GM18505 (cell line): ENCODE measurements around the gene NPR3.

Experiments
- ATAC-seq: cut with Tn5 transposase; IDR thresholded peaks from one replicate; pipeline ENCODE4 v1.9.1; 2021; ENCODE audit not compliant: unreplicated experiment
- POLR2A ChIP-seq: IDR thresholded peaks from 4 replicates; pipeline ENCODE4 v1.6.1; 2011; ENCODE audit warnings: borderline replicate concordance; ENCODE audit not compliant: insufficient read depth, insufficient read length; ENCODE audit errors: extremely low read depth

Gene NPR3

GRCh38 chr5:32828492-32828891, 117.4 kb downstream of the NPR3 start:
- no peak for TF ChIP-seq POLR2A
- no peak for ATAC-seq

DNA sequence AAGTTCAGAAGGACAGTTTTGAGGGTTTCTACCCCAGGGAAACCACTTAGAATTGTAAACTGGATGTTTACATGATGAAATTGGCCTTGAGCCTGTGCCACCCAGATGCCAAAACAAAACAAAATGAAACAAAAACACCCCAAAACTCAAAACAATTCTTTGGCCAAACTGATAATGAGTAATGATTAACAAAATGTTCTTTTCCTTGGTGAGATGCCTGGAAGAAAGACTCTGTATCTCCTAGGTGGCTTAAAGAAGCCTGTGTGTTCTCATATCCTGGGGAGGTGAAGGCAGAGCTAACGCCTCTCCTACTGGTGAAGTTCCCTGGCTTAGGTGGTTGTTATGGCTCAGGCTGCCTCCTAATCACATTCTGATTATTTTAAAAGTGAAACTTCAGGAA, 120.5 kb downstream of the NPR3 start:
- no peak for ATAC-seq
- TF ChIP-seq POLR2A: no peak

GRCh38 chr5:32833127-32833526, 122.0 kb downstream of the NPR3 start:
- no peak for ATAC-seq
- no peak for TF ChIP-seq POLR2A

DNA sequence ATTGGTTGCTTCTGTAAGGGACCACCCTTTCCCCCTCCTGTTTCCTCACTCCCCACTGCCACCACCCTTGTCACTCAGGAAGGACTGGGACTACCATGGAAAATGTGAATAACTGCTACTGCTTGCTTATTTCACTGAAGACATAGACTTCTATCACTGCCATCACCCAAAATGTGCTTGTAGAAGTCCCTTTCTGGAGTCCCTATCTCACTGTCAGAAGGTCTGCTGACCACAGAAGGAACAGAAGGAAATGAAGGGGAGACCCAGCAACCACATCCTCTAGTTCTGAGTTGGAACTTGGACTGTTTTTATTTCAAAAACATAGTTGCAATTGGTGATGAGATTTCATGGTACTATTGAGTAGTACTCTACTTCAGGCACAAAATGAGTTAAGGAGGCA, 122.5 kb downstream of the NPR3 start:
- ATAC-seq: no peak
- no peak for TF ChIP-seq POLR2A

DNA sequence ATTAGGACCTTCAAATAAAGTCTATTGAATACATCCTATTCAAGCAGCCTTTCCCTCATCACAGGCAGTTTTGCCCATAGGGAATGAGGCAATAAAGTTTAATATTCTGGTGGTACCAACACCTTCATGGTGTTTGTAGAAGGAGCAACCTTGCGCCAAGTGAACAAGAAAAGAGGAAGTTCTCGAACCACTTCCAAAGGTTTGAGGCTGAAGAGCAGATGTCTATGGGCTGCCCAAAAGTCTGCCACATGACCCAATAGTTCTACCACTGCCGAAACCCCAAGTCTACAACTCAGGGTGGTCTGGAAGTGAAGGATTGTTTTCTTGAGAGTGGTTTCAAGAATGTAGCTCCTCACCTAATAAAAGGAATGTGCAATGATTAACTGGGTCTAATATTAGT, 123.1 kb downstream of the NPR3 start:
- no peak for TF ChIP-seq POLR2A
- no peak for ATAC-seq

DNA sequence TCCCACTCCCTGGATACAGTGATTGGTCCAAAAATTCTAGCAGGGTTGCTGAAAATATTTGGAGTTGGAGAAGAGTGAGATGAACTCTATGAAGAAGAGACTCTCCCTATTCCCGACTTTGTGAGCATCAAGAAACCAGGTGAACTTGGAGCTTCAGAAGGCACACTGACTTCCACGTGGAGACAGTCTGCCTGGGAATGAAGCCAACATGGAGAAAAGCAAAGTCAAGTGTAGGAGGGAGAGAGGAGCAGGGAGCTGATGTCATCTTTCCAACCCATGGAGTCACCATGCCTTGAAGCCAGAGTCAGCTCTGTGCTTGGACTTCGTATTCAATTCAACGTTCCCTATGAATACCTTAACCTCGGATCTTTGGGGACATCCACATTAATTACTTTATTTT, 125.1 kb downstream of the NPR3 start:
- no peak for ATAC-seq
- no peak for TF ChIP-seq POLR2A

GRCh38 chr5:32837211-32837610, 126.1 kb downstream of the NPR3 start:
- ATAC-seq: no peak
- TF ChIP-seq POLR2A: no peak

GRCh38 chr5:32839106-32839505, 128.0 kb downstream of the NPR3 start:
- ATAC-seq: no peak
- no peak for TF ChIP-seq POLR2A

- no peak for TF ChIP-seq POLR2A
- ATAC-seq: no peak
Observed at GRCh38 chr5:32840606-32841005, 129.5 kb downstream of the NPR3 start.
